Stimulated activated CD4-positive, alpha-beta T cell treated with anti-CD3 and anti-CD28 coated beads, TNF-alpha, amount 100 ng/mL, for 4 hours (primary cell): ENCODE results near the gene DNAJC4.

Experiments
- DNase-seq, 3 experiments: peaks; one replicate each; pipeline ENCODE4 v3.0.0-alpha.2; 2020; ENCODE audit warnings: low read depth in 3 of 3

Gene DNAJC4

DNA sequence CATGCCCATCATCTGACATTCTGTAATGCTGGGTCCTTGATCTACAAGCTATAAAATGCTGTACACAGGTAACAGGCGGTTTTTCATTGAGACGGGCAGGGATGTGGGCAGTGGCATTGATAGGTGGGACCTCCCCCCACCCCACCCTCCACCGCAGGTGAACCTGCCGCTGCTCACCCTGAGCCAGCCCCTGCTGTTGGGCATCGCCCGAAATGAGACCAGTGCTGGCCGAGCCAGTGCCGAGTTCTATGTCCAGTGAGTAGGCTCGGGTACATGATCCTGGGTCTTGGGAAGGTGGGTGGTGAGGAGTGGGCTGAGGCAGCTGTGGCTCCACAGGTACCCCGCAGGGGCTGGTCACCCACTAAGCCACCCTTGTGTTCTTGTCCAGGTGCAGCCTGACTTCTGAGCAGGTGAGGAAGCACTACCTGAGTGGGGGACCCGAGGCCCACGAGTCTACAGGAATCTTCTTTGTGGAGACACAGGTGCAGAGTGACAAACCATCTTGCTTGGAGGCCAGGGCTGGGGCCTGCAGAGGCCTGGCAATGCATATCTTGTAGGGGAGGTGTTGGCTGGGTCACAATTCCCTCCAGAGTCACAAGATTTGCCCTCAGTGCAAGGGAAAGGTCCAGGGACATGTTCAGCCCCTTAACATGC, 1.1 kb upstream of the DNAJC4 start:
- no peak for DNase-seq

DNA sequence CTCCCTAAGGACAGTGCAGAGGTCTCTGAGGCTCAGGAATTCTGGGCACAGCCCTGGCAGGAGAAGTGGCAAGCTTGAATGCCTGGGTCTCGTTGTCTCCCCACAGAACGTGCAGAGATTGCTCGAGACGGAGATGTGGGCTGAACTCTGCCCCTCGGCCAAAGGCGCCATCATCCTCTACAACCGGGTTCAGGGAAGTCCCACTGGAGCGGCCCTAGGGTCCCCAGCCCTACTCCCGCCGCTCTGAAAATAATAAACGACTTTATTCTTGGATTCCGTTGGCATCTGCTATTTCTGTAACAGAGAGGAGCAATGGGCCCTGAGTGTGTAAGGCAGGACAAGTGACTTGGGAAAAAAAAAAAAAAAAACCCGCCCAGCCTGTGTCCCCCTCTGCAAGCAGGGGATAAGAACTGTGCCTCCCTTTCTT, 591 bp upstream of the DNAJC4 start:
- no peak for DNase-seq

DNA sequence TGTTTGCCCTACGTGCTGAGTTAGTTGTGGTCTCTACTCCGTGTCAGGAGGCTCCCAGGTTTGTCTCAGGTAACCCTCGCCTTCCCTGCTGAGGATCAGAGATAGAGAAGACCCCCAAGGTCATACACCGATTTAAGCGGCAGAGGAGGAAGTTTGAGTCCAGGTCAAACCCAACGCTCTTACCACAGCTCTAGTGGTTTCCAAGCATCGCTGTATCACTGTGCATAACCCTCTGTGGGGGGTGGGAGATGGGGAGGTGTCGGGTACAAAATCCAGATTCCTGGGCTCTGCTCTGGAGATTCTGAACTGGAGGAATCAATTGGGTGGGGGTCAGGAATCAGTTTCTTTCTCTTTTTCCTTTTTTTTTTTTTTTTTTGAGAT, 627 bp downstream of the DNAJC4 start:
- no peak for DNase-seq

DNA sequence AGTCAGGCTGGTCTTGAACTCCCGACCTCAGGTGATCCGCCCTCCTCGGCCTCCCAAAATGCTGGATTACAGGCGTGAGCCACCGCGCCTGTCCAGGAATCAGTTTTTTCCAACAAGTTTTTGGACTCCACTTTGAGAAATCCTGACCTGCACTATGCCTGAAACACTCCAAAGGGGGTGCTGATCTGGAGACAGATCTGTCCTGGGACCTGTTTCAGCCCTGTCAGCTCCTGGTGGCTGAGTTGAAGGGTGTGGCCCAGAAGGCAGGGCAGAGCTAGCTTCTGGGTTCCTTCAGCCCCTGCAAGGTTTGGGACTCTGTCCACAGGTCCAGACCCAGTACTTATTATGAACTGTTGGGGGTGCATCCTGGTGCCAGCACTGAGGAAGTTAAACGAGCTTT, 1.2 kb downstream of the DNAJC4 start:
- no peak for DNase-seq

DNA sequence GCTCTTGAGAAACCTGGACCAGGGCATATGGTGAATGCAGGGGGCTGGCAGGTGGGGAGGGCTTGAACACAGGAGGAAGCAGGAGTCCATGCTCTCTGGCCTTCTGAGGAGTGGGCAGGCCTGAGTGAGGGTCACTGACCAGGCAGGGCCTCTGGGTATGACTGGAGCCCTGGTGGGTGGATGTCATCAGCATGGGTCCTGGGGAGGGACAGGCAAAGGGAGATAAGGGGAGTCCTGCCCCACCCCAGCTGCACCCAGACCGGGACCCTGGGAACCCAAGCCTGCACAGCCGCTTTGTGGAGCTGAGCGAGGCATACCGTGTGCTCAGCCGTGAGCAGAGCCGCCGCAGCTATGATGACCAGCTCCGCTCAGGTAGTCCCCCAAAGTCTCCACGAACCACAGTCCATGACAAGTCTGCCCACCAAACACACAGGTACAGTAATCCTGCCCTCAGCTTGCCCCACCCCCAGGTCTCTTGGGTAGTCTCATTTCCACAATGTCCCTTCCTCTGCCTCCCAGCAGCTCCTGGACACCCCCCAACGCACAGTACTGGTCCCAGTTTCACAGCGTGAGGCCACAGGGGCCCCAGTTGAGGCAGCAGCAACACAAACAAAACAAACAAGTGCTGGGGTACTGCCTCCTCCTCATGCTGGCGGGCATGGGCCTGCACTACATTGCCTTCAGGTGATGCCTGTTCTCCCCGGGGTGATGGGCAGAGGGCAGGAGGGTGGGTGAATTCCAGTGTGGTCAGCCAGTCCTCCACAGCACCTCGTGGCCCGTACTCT, 2.0 kb downstream of the DNAJC4 start:
- no peak for DNase-seq

DNA sequence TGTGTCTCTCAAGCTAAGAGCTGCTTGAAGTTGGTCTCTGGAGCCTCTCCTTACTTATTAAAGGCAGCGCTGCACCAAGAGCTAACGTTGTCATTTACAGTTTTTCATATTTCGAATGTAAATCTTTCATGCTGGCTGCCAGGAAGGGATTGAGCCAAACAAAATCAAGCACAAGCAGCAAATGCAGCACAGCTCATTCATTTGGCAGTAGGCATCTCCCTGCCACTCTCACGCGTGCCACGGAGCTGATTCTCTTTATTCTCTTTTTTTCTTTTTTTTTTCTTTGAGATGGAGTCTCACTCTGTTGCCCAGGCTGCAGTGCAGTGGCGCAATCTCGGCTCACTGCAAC, 2.6 kb downstream of the DNAJC4 start:
- no peak for DNase-seq

DNA sequence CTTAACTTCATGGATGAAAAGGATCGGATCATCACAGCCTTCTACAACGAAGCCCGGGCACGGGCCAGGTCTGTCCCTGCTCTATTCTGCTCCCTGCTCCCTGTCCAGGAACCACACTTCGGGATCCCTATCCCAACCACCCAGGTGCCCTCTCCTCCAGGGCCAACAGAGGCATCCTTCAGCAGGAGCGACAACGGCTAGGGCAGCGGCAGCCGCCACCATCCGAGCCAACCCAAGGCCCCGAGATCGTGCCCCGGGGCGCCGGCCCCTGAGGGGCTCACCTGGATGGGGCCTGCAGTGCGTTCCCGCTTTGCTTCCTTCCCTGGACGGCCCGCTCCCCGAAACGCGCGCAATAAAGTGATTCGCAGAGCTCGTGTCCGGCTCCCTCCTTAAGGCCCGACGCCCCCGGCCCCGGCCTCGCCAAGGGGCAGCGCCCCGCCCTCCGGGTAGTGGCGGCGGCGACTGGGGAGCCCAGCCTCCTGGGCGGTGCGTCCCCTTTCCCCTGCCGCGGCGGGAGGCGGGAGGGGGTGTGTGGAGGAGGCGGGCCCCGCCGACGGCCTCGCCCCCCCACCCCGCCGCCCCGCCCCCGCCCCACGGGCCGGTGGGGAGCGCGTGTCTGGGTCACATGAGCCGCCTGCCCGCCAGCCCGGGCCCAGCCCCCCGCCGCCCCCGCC, 3.7 kb downstream of the DNAJC4 start, which contains the start of gene VEGFB:
Gene VEGFB, plus strand, starts transcription at position 672 of the 674 bp plus-strand sequence. CDS start 250 bp downstream, outside the sequence.
- peak in 2 of 3 experiments; percentile 61 to 64 for DNase-seq

DNA sequence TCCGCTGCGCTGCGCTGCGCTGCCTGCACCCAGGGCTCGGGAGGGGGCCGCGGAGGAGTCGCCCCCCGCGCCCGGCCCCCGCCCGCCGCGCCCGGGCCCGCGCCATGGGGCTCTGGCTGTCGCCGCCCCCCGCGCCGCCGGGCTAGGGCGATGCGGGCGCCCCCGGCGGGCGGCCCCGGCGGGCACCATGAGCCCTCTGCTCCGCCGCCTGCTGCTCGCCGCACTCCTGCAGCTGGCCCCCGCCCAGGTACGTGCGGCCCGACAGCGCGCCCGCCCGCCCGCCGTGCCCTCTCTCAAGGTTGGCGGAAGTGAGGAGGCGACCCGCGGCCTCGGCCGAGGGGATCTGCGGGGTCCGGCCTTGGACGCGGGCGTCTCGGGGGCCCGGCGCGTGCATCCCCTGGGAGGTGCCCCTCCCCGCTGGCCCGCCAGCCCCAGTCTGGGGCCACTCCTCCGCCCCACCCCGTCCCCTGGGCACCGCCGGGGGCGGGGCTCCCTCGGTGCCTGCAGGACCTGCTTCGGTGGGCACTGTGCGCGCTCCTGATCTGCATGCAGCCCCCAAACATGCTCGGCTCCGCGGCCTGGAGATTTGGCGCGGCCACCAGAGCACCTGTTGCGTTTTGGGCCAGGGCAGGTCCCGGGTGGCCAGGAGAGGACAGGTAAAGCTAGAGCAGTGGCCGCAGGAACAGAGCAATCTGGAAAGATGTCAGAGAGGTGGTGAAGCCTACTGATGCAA, 4.5 kb downstream of the DNAJC4 start:
- no peak for DNase-seq

DNA sequence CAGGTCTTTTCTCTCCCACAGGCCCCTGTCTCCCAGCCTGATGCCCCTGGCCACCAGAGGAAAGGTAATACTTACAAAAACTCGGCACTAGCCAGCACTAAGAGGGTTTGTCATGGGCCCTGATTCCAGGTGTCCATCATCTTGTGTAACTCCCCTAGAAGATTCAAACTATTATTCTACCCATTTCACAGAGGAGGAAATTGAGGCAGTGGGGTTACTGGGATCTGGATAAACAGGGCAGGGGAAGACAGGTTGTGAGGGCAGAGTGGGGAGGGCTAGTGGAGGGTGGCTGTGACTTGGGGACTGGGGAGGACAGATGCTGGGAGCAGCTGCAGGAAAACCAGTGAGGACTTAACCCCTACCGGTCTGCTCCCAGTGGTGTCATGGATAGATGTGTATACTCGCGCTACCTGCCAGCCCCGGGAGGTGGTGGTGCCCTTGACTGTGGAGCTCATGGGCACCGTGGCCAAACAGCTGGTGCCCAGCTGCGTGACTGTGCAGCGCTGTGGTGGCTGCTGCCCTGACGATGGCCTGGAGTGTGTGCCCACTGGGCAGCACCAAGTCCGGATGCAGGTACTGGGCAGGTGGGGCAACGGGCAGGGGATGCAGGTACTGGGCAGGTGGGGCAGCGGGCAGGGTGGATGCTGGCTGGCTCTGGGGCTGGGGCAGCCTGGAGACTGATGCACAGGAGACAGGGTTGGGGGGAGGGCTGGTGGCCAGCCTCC, 5.3 kb downstream of the DNAJC4 start:
- no peak for DNase-seq

DNA sequence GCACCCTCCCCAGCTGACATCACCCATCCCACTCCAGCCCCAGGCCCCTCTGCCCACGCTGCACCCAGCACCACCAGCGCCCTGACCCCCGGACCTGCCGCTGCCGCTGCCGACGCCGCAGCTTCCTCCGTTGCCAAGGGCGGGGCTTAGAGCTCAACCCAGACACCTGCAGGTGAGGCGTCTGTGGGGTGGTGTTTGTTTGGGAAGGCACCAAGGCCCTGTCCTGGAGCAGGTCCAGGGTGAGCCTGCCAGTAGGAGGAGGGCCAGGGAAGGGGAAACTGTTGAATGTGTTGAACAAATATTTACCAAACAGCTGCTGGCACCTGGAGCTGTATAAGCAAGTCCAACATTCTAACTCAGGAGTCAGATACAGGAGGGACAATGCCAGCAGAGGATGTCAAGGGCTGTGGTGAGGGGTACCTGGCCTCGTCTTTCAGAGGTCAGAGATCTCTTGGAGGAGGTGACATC, 7.2 kb downstream of the DNAJC4 start:
- DNase-seq, result no peak

DNA sequence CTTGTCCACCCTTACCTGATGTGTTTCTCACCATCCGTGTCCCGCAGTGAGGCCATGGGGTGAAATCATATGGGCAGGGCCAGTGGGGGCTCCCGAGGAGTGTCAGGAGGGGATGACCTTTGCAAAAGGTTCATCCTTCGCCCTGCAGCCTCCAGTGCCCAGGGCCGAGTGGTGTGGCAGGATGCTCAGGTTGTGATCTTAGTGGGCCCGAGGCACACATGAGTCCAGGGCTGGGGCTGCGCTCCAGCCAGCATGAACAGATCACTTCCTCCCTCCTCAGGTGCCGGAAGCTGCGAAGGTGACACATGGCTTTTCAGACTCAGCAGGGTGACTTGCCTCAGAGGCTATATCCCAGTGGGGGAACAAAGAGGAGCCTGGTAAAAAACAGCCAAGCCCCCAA, 7.7 kb downstream of the DNAJC4 start:
- no peak for DNase-seq

DNA sequence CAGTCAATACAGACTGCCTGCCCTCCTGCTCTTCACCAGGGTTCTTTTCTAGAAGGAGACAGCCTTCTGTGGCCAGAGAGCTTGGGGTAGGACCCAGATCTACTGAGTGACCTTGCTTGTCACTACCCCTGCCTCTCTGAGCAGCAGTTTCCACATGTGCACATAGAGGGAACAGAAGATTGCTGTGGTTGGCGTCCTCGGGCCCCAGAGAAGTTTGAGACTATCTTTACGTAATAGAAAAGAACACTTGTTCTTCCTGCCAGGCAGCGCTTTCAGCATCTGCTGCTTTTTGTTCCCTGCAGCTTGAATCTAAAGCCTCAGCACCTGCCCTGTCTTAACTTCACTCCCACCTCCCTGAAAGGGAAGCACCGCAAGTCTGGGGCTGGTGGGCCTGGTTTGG, 8.7 kb downstream of the DNAJC4 start:
- no peak for DNase-seq

DNA sequence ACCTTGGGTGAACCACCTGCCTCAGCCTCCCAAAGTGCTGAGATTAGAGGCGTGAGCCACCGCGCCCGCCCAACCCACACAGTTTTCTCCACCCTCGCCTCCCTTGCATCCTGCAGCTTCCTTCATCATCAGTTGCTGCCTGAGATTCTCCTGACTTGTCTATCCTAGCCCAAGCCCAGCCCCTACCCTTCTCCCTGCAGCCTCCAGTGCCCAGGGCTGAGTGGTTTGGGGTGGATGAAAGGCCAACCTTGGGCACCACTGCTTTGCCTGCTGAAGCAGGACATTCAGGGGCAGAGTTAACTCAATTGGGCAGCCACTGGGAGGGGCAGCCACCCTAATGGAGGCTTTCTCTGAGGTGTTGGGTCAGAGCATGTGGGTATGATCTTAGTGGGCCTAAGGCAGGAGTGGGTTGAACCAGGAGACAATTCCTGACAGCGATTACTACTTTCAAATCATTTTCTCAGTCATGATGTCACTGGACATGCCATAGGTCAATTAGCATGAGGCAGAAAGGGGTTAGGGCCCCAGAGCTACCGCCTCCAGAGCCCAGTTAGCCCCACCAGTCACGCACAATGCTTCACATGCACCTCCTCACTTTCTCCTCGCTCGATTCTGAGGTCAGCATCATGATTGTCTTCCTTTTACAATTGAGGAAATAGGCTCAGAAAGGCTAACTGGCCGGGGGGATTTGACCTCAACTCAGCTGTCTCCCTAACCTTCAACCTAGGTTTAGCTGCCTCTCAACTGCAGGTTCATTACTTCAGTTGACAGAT, 9.5 kb downstream of the DNAJC4 start:
- DNase-seq, result no peak

DNA sequence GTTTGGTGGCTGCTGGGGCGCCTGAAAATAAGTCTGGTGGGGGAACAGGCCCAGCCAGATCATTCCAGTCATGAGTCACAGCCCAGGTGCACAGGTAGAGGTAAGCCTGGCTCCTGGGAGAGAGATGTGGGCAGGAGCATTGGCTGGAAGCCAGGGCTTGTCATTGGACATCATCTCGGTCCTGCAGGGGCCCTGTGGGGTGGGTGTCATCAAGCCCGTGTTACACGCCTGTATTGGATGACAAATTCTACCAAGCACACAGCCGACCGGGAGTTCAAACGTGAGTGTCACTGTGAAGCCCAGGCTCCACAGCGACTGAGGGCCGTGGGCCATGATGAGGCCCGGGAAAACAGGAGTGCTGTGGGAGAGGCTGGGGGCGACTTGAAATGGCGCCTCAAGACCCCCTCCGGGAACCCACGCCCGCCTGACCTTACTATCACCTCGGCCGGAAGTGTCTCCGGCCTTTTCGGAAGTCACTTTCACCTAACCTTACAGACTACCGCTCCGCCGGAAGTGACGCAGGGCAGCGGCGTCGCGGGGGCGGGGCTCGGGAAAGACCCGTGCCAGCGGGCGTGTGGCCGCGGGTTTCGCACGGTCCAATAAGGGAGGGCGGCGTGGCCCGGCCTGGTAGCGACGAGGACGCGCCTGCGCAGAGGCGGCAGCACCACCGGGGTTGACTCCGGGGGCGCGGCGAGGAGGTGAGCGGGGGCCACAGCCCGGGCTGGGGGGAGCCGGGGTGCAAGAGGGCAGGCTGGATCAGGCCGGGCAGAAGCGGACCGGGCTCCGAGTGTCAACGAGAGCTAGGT, 10.3 kb downstream of the DNAJC4 start, which contains the start of gene FKBP2:
Gene FKBP2, plus strand, starts transcription at position 661 of the 806 bp plus-strand sequence. CDS start 1,293 bp downstream, outside the sequence.
- DNase-seq, result peak; percentile 95 to 98 (median 96)

DNA sequence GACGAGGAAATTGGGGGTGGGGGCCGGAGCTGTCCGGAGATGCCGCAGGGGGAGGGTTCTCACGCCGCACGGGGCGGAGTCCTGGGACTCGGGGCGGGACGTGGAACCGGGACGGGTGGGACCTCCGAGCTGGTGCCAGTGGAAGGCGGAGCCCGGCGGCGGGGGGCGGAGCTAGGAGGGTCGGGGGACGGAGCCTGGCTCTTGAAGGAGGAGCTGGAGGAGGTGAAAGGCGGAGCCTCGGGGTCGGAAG, 10.8 kb downstream of the DNAJC4 start:
- peak; percentile 99 to 100 (median 100) for DNase-seq

DNA sequence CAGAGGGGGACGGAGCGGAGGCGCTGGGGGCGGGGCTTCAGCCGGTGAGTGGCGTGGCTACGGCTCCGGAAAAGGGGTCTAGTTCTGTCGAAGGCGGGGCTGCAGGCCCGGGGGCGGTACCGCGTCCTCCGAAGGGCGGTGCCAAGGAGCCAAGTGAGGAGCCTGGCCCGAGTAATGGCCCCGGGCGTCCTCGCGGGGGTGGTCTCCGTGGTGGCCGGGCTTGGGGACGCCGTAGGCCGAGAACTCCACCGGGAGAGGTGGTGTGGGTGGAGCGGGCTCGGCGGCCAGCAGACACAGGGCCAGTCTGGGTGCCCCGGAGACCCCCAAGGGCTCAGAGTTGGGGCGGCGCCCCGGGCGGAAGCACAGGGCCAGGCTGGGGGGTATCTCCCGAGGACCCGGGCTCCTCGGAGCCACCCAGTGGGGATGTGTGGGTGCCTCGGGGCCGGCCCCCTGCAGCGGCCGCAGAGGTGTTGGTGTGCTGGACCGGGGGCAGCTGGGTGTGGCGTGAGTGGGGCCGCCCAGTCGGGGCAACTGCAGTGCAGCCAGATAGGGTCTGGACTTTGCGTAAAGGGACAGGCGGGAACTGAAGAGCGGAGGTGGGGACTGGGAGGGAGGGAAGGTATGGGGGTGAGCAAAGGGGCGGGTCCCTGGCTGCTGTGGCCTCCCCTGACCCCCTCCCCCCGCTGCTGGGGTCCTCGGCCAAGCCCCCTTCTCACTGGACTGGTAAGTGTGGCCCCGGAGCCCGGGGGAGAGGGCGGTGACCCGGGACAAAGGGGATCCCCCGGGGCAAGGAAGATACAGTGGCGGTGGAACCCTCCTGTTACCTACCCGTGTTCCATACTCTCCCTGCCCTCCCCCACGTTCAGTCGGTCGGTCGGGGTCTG, 11.4 kb downstream of the DNAJC4 start:
- DNase-seq, result no peak

DNA sequence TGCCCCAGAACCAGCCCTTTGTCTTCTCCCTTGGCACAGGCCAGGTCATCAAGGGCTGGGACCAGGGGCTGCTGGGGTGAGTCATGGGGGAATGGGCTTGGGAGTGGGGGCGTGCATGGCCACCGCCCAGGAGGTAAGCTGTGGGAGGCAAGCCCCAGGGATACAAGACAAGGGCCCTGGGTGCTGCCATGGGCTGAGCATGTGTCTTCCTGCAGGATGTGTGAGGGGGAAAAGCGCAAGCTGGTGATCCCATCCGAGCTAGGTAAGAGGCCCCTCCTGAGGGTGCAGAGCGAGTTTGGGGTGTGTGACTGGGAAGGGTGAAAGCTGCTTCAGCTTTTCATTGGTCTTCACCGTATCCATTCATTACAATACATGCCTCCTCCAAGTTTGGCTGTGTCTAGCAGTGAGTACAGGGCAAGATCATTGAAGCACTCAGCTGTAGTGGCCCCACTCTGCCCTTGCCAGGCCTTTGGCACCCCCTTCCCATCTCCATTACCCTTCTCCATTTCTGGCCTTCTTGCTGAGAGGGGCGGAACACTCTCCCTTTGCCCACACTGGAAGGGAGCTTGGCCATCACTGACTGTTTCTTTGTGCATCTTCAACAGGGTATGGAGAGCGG, 13.0 kb downstream of the DNAJC4 start:
- DNase-seq, result no peak

DNA sequence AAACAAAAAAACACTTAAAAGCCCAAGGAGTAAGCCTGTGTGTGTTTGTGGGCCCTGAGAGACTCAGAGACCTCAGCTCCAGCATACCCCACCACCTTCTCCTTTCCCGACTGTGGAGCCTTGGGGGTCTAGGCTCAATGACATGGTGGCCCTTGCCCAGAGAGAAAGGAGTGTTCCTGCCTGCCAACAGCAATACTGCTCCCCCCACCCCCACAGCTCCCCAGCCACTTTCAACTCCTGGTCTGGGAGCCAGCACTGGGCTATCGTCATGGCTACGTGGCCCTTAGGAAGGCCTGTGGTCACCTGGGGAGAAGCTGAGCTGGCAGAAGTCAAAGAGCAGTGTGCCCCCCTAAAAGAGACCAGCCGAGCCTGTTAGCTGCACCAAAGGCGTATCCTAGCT, 13.8 kb downstream of the DNAJC4 start:
- no peak for DNase-seq
